Measurements from ENCODE around the gene RPL15. TPM values are rescaled to one million over a fixed set of nuclear protein-coding genes. Genes with fewer than 3 reads are reported as not detected.

Gene RPL15
- total and polyA plus RNA-seq, 7 donors: 1,021 to 2,855 (median 1,350) TPM

GRCh38 chr3:23919628-23920027, 2.7 kb downstream of the RPL15 start:
- ATAC-seq: no peak
- intact Hi-C loops (cut with DNase I): no loop called here

DNA sequence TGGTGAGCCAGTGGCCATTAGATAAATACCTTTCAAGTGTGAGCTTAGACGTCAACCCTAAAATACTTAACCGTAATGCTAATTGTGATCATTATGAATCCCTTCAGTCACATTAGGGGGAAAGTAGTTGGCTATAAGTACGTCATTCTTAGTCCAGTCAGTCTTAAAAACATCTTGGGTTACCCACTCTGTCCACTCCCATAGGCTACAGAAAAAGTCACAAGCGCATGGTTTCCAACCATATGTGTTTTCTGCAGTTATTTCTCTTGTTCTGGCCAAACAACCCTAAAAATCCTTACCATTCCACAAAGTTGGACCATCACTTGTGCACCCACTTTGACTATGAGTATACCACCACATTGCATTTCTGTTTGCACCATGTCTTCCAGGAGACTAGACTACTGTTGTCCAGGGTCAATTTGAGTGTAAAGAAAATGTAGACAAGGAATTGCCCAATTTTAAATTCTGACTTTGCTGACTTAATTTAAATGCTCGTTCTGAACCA, 3.3 kb downstream of the RPL15 start:
- Histone ChIP-seq H3K27ac (peak overlapping the region; percentile 39), H3K4me1 (peaks cover 23% of the 10 kb centered on the region), H3K27me3 (ENCODE audit: insufficient read depth in 3 of 3, low read length in 2 of 3) (no peaks in the 10 kb centered on the region), H3K9me3 (no peaks in the 10 kb centered on the region), H3K36me3 (ENCODE audit: insufficient read depth in 1 of 2, low read depth in 1 of 2) (peaks cover 3 to 53% of the 10 kb centered on the region in 2 donors), H3K4me3 (peak overlapping the region; percentile 85)
- no peak for ATAC-seq
- no peak for TF ChIP-seq CTCF (IDR thresholded peaks at IDR 0.05)
- intact Hi-C loops (cut with DNase I): no loop called here
- DNase-seq: no peak
- WGBS, 3 donors: 75 to 88% (median 75%) methylated on average over 5 of the region's 5 CpGs

More at GRCh38 chr3:23919628-23920027, 2.7 kb downstream of the RPL15 start:
- peaks cover 3 to 51% of the 10 kb centered on the region in 2 donors for H3K36me3 ChIP-seq (ENCODE audit: insufficient read depth in 1 of 2, low read depth in 1 of 2)
- no peaks in the 10 kb centered on the region for H3K27me3 ChIP-seq (ENCODE audit: insufficient read depth in 3 of 3, low read length in 2 of 3)
- peak overlapping the region; percentile 39 for H3K27ac ChIP-seq
- WGBS, 3 donors: 47 to 73% (median 55%) methylated on average over 2 of the region's 2 CpGs
- H3K4me1 ChIP-seq: peaks cover 29% of the 10 kb centered on the region
- H3K4me3 ChIP-seq: peak overlapping the region; percentile 85
- H3K9me3 ChIP-seq: no peaks in the 10 kb centered on the region
- TF ChIP-seq CTCF (IDR thresholded peaks at IDR 0.05): no peak
- no peak for DNase-seq

GRCh38 chr3:23921052-23921511, 4.2 kb downstream of the RPL15 start:
- TF ChIP-seq CTCF (IDR thresholded peaks at IDR 0.05): no peak
- DNase-seq (no peak), ATAC-seq (no peak)
- H3K27ac ChIP-seq: no peak overlapping the region
- peaks cover 3 to 56% of the 10 kb centered on the region in 2 donors for H3K36me3 ChIP-seq (ENCODE audit: insufficient read depth in 1 of 2, low read depth in 1 of 2)
- H3K27me3 ChIP-seq (ENCODE audit: insufficient read depth in 3 of 3, low read length in 2 of 3): no peaks in the 10 kb centered on the region
- H3K4me1 ChIP-seq: peaks cover 22% of the 10 kb centered on the region
- no peaks in the 10 kb centered on the region for H3K9me3 ChIP-seq
- no peak overlapping the region for H3K4me3 ChIP-seq
- intact Hi-C loops (cut with DNase I): no loop called here
- WGBS, 3 donors: 83 to 91% (median 91%) methylated on average over 3 of the region's 3 CpGs

DNA sequence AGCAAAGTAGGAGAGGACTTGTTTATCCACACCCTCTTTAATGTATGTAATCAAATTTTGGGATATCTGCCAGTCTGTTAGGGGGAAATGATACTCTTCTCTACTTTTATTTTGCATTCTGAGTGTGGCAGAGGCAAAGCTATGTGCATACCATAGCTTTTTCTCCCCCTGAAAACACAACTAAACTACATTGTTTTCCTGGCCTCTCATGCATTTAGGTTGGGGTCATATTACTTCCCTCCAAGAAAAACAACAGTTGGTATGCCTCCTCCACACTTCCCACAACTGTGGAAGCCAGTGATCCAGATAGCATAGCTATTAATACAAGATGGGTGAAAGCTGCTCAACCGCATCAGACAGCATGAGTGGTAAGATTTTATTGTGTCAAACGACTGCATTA, 6.9 kb downstream of the RPL15 start:
- intact Hi-C loops (cut with DNase I): no loop called here
- H3K27me3 ChIP-seq (ENCODE audit: insufficient read depth in 3 of 3, low read length in 2 of 3): no peaks in the 10 kb centered on the region
- H3K4me1 ChIP-seq: peaks cover 14% of the 10 kb centered on the region
- 47 to 64% (median 64%) methylated on average over 2 of the region's 2 CpGs for WGBS, 3 donors
- no peaks in the 10 kb centered on the region for H3K9me3 ChIP-seq
- no peak overlapping the region for H3K27ac ChIP-seq
- no peak overlapping the region for H3K4me3 ChIP-seq
- TF ChIP-seq CTCF (IDR thresholded peaks at IDR 0.05): no peak
- ATAC-seq (no peak), DNase-seq (no peak)
- H3K36me3 ChIP-seq (ENCODE audit: insufficient read depth in 1 of 2, low read depth in 1 of 2): peaks cover 3 to 45% of the 10 kb centered on the region in 2 donors

DNA sequence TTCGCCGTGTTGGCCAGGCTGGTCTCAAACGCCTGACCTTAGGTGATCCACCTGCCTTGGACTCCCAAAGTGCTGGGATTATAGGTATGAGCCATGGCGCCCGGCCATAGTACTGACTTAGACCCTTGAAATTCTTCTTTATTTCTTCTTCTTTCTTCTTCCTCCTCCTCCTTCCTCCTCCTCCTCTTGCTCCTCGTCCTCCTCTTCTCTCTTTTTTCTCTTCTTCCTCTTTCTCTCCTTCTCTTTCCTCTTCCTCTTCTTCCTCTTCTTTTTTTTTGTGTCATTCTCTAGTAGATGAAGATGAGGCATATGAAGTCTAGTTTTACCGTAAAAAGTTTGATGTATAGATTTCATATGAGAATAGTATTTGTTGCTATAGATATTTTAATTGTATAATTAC, 9.3 kb downstream of the RPL15 start:
- TF ChIP-seq CTCF (IDR thresholded peaks at IDR 0.05): no peak
- 92 to 94% (median 93%) methylated on average over 7 of the region's 7 CpGs for WGBS, 3 donors
- no peaks in the 10 kb centered on the region for H3K9me3 ChIP-seq

More for the DNA sequence above, 9.3 kb downstream of the RPL15 start:
- DNase-seq (no peak), ATAC-seq (no peak)
- no peaks in the 10 kb centered on the region for H3K4me1 ChIP-seq
- H3K27me3 ChIP-seq (ENCODE audit: insufficient read depth in 3 of 3, low read length in 2 of 3): no peaks in the 10 kb centered on the region
- H3K4me3 ChIP-seq: no peak overlapping the region
- H3K36me3 ChIP-seq (ENCODE audit: insufficient read depth in 1 of 2, low read depth in 1 of 2): peaks cover 0 to 20% of the 10 kb centered on the region in 2 donors
- intact Hi-C loops (cut with DNase I): no loop called here
- H3K27ac ChIP-seq: no peak overlapping the region

Data from psoas muscle (tissue), 8 donors.